ENCODE measurements around the gene ADCY2. TPM values are rescaled to one million over a fixed set of nuclear protein-coding genes. Genes with fewer than 3 reads are reported as not detected.

ADCY2 gene
- total and polyA plus RNA-seq, 9 of the 15 experiments (the other 6 are each of a cell fraction or from before 2014, with no cell fraction given), result 0.01 to 0.15 (median 0.03) TPM; not detected in 5

DNA sequence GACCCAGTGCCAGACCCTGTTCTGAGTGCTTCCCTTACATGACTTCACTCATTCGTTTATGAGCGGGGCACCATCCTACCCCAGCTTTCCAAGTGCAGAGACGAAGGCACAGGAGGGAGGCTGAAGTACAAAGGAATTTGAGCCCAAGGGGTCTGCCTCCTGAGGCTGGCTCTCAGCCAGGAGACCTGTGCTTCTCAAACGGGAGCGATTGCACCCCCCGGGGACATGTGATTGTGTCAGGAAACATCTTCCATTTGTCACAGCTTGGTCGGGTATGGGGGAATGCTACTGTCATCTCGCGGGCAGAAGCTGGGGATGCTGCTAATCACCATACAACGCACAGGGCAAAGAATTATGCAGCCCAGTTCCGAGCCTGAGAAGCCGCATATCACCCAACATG, 23.9 kb downstream of the ADCY2 start (continued):
- TF ChIP-seq TFE3 (CRISPR knock-in tag; IDR thresholded peaks at IDR 0.05), result no peak
- no peak for TF ChIP-seq MYC (IDR thresholded peaks at IDR 0.05; ENCODE audit: low read depth, low read length)
- no peak for TF ChIP-seq MYC (CRISPR knock-in tag; IDR thresholded peaks at IDR 0.05; ENCODE audit: borderline replicate concordance, low read depth)

DNA sequence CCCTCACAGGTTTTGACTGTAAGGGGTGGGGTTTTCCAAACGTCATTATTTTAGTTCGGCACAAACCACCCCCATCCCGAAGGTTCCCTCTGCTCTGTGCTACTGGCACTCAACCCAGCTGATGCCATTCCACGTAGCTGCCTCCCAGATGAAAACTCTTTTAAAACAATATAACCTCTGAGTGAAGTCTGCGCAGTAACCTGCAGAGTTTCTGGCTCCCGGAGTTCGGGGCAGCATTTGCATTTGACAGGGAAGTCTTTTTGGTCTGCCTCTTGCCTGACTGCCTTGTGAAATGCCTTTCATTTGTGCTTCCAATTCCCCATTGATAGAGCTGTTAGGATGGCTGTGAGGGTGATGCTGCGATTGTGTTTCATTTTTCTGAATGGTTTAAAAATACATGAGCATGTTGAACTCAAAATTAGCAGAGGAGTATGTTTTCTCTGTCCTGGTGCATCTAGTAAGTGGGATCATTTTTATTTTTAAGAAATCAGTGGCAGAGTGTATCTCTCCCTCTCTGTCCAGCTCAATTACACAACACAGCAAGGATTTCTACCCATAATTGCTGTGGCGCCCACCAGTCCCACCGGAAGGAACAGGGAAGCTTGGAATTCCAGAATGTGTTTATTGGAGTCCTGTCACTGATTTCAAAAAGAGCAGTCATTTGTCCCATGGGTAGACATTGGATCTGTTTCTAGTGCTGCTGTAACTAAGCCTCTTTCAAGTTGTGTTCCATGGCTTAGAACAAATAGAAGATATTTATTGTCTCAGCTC, 24.8 kb downstream of the ADCY2 start:
- no peak overlapping the region for H2AFZ ChIP-seq (ENCODE audit: low read depth, low read length)
- no peak overlapping the region for H3K27ac ChIP-seq (ENCODE audit: extremely low read depth, low read depth, low read length)
- FAIRE-seq, result no peak
- H3K4me1 ChIP-seq (replicated peaks in 1 of 2; ENCODE audit: control insufficient read depth in 2 of 2, insufficient read depth in 2 of 2, low read length in 2 of 2), result no peaks in the 10 kb centered on the region
- peaks cover 0 to 7% of the 10 kb centered on the region in 2 experiments; a peak in 2 of 5 replicates for H3K27me3 ChIP-seq (ENCODE audit: control insufficient read depth in 2 of 2, insufficient read depth in 2 of 2, low read length in 2 of 2)
- TF ChIP-seq SRSF9 (IDR thresholded peaks at IDR 0.05; ENCODE audit: borderline replicate concordance, low read depth, low read length) (no peak), TAF1 (IDR thresholded peaks at IDR 0.05; ENCODE audit: control insufficient read depth, extremely low read depth, insufficient read depth, low read length, severe bottlenecking) (no peak), ZFX (CRISPR knock-in tag; IDR thresholded peaks at IDR 0.05) (no peak), AFF4 (CRISPR knock-in tag; IDR thresholded peaks at IDR 0.05) (no peak), ZNF408 (CRISPR knock-in tag; IDR thresholded peaks at IDR 0.05; ENCODE audit: low read depth) (no peak)
- TF ChIP-seq, protein P1, sequence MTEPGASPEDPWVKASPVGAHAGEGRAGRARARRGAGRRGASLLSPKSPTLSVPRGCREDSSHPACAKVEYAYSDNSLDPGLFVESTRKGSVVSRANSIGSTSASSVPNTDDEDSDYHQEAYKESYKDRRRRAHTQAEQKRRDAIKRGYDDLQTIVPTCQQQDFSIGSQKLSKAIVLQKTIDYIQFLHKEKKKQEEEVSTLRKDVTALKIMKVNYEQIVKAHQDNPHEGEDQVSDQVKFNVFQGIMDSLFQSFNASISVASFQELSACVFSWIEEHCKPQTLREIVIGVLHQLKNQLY (CRISPR knock-in tag; conservative IDR thresholded peaks at IDR 0.05), result no peak
- POLR2A ChIA-PET, result interaction anchor here (0.5 kb wide), 1 partner anchor 397 kb away, joined by 3 read pairs; no protein-coding TSS in a partner anchor
- no peaks in the 10 kb centered on the region; the same call in 1 of the 2 replicates for H3K9me3 ChIP-seq (replicated peaks; ENCODE audit: control insufficient read depth, insufficient read depth, low read depth, low read length)
- 1% methylated on average over 10 of the region's 10 CpGs for WGBS (ENCODE audit: insufficient coverage, low coverage, missing lambda C conversion rate)
- no peaks in the 10 kb centered on the region for H4K20me1 ChIP-seq (replicated peaks; ENCODE audit: control insufficient read depth, insufficient read depth, low read length)
- CTCF ChIA-PET (ENCODE audit: low intra/inter-chr PET ratio), result no interaction called here
- BruUV-seq (replicated peaks), result no TSS peak
- intact Hi-C loops (cut with micrococcal nuclease), result no loop called here
- no peak overlapping the region for H3K9ac ChIP-seq (ENCODE audit: insufficient read depth in 1 of 2, low read depth in 2 of 2, low read length in 2 of 2)
- DNase-seq (ENCODE audit: extremely low read depth in 1 of 4, low spot score in 3 of 4), result no peak
- H3K4me3 ChIP-seq, result no peak overlapping the region
- in situ Hi-C loops (cut with MboI), result no loop called here
- H3K9me1 ChIP-seq (ENCODE audit: control insufficient read depth, insufficient read depth, low read length), result no peaks in the 10 kb centered on the region
- H3K36me3 ChIP-seq (ENCODE audit: control insufficient read depth, insufficient read depth, low read length), result no peaks in the 10 kb centered on the region
- no peaks in the 10 kb centered on the region for H3K79me2 ChIP-seq (ENCODE audit: control insufficient read depth, insufficient read depth, low read length)
- ATAC-seq, result no peak
- H3K4me2 ChIP-seq (ENCODE audit: insufficient read depth, low read length), result no peak overlapping the region

Measured in K562 (cell line).